HepG2 (cell line): ENCODE measurements around the gene AUH. TPM values are rescaled to one million over a fixed set of nuclear protein-coding genes. Genes with fewer than 3 reads are reported as not detected.
A peak's percentile ranks its signal among the peaks of the same experiment; 100 is the strongest.

Experiments used
- DRAP1 ChIP-seq: IDR thresholded peaks from 2 replicates; pipeline ENCODE4 v1.6.1; 2016; ENCODE audit warnings: missing genetic modification reagents, missing compliant biosample characterization
- ESRRA ChIP-seq: sonication (generic); formaldehyde crosslinking; IDR thresholded peaks from 2 replicates; pipeline ENCODE4 v1.5.1; 2020; ENCODE audit warnings: mild to moderate bottlenecking, low read depth, missing genetic modification reagents
- FIP1L1 ChIP-seq: fragments of 200-400 bp; formaldehyde crosslinking; IDR thresholded peaks from 2 replicates; pipeline ENCODE4 v1.6.1; 2018; ENCODE audit warnings: low read depth, mild to moderate bottlenecking, low read length, moderate library complexity, borderline replicate concordance; ENCODE audit not compliant: insufficient read depth
- FOXJ3 ChIP-seq: sonication (generic); formaldehyde crosslinking; IDR thresholded peaks from 2 replicates; pipeline ENCODE4 v1.4.0; 2020; ENCODE audit warnings: missing genetic modification reagents, mild to moderate bottlenecking, borderline replicate concordance
- MEIS1 ChIP-seq: sonication (generic); formaldehyde crosslinking; IDR thresholded peaks from 2 replicates; pipeline ENCODE4 v1.9.0; 2021; ENCODE audit warnings: mild to moderate bottlenecking, missing genetic modification reagents, moderate library complexity, borderline replicate concordance
- NFKBIZ ChIP-seq: IDR thresholded peaks from 2 replicates; pipeline ENCODE4 v1.6.1; 2018; ENCODE audit warnings: missing genetic modification reagents, missing compliant biosample characterization
- POLR2G ChIP-seq: fragments of 200-400 bp; formaldehyde crosslinking; IDR thresholded peaks from 2 replicates; pipeline ENCODE4 v1.6.1; 2018; ENCODE audit warnings: mild to moderate bottlenecking, low read depth, low read length, moderate library complexity
- SCMH1 ChIP-seq: sonication (generic); formaldehyde crosslinking; IDR thresholded peaks from 2 replicates; pipeline ENCODE4 v1.9.0; 2021; ENCODE audit warnings: missing genetic modification reagents, mild to moderate bottlenecking, borderline replicate concordance
- SP1 ChIP-seq, 2 experiments: fragments of 450-650 bp in 1 of 2; sonication (generic) in 1 of 2; formaldehyde crosslinking in 1 of 2; IDR thresholded peaks; 2 replicates each; pipeline versions ENCODE4 v1.4.0 to v1.6.1; 2016 to 2020; ENCODE audit warnings: missing genetic modification reagents in 1 of 2
- TARDBP ChIP-seq: sonication (generic); formaldehyde crosslinking; IDR thresholded peaks from 2 replicates; pipeline ENCODE4 v1.8.0; 2022; ENCODE audit warnings: mild to moderate bottlenecking, missing genetic modification reagents
- ZBTB20 ChIP-seq: sonication (generic); formaldehyde crosslinking; IDR thresholded peaks from 2 replicates; pipeline ENCODE4 v1.8.1; 2023; ENCODE audit warnings: missing genetic modification reagents, low read depth, mild to moderate bottlenecking, borderline replicate concordance
- ZFP36L2 ChIP-seq: sonication (generic); formaldehyde crosslinking; IDR thresholded peaks from 2 replicates; pipeline ENCODE4 v1.4.0; 2020; ENCODE audit warnings: missing genetic modification reagents
- ZNF513 ChIP-seq: sonication (generic); formaldehyde crosslinking; conservative IDR thresholded peaks from 2 replicates; pipeline ENCODE4 v1.5.0; 2020; ENCODE audit warnings: missing genetic modification reagents
- ZNF646 ChIP-seq: sonication (generic); formaldehyde crosslinking; IDR thresholded peaks from 2 replicates; pipeline ENCODE4 v1.9.0; 2021; ENCODE audit warnings: mild to moderate bottlenecking, missing genetic modification reagents
- ZNF652 ChIP-seq: IDR thresholded peaks from 2 replicates; pipeline ENCODE4 v1.6.1; 2016; ENCODE audit warnings: low read depth, borderline replicate concordance
- ZNF839 ChIP-seq: sonication (generic); formaldehyde crosslinking; IDR thresholded peaks from 2 replicates; pipeline ENCODE4 v1.4.0; 2020; ENCODE audit warnings: missing genetic modification reagents, mild to moderate bottlenecking, borderline replicate concordance
- polyA plus RNA-seq, 8 experiments: library from polyadenylated mRNA; depleted of rRNA in 3 of 8; stranded (reverse) in 7 of 8; unstranded in 1 of 8; fragments of >200 nt; fragmentation: Illumina TruSeq in 4 of 8; extraction: Trizol in 4 of 8; gene quantifications; 2 replicates each; pipeline versions ENCODE4 v1.2.1 to v1.2.3, GENCODE V29; 2011 to 2016; ENCODE audit warnings: low read depth in 4 of 8, missing spikeins in 1 of 8, mixed read lengths in 1 of 8; ENCODE audit not compliant: insufficient read depth in 1 of 8
- total RNA-seq, 5 experiments: library from RNA; depleted of rRNA; stranded (reverse); fragments of >200 nt; fragmentation: Illumina TruSeq; extraction: Trizol; gene quantifications; 2 replicates each; pipeline ENCODE4 v1.2.3, GENCODE V29; 2016; ENCODE audit warnings: low read depth in 1 of 5

The AUH gene
- total and polyA plus RNA-seq, 2 of the 13 experiments (the other 11 are each of a cell fraction or from before 2014, with no cell fraction given): 25.8 to 31.9 TPM

- TF ChIP-seq ZNF646 (CRISPR knock-in tag): peak; percentile 38; the same call in 1 of the 2 replicates
- peak; percentile 77; the same call in 1 of the 2 replicates for TF ChIP-seq NFKBIZ (CRISPR knock-in tag)
- peak; percentile 90 for TF ChIP-seq ESRRA (CRISPR knock-in tag)
- TF ChIP-seq ZFP36L2 (CRISPR knock-in tag): no peak
- TF ChIP-seq ZBTB20: peak; percentile 95; the same call in 1 of the 2 replicates
- peak; percentile 85 for TF ChIP-seq ZNF652 (CRISPR knock-in tag)
- no peak for TF ChIP-seq FIP1L1
- TF ChIP-seq SCMH1 (CRISPR knock-in tag): no peak
- peak; percentile 84 for TF ChIP-seq FOXJ3 (CRISPR knock-in tag)
- TF ChIP-seq TARDBP (CRISPR knock-in tag): peak; percentile 74
- no peak for TF ChIP-seq SP1 (IDR thresholded peaks at IDR 0.05)
- peak; percentile 52; the same call in 1 of the 2 replicates for TF ChIP-seq SP1 (CRISPR knock-in tag; IDR thresholded peaks at IDR 0.05)
- TF ChIP-seq POLR2G: peak; percentile 79
- TF ChIP-seq ZNF839 (CRISPR knock-in tag): no peak
- TF ChIP-seq DRAP1 (CRISPR knock-in tag): peak; percentile 92
- TF ChIP-seq ZNF513 (CRISPR knock-in tag): no peak
- TF ChIP-seq MEIS1: peak; percentile 67; the same call in 1 of the 2 replicates
Measured at GRCh38 chr9:91193658-91194391, 167.9 kb downstream of the AUH start (continued).
